HEK293 (cell line): ENCODE measurements around the gene ZNF446.
A peak's percentile ranks its signal among the peaks of the same experiment; 100 is the strongest.

Source experiments
- ELK4 ChIP-seq: IDR thresholded peaks from 2 replicates; pipeline ENCODE4 v1.6.1; 2011; ENCODE audit warnings: mild to moderate bottlenecking, low read depth, low read length, borderline replicate concordance
- MZF1 ChIP-seq: fragments of 450-650 bp; formaldehyde crosslinking; IDR thresholded peaks from 2 replicates; pipeline ENCODE4 v1.5.1; 2017; ENCODE audit warnings: missing biosample characterization, missing genetic modification characterization, borderline replicate concordance
- RBAK ChIP-seq: fragments of 450-650 bp; formaldehyde crosslinking; IDR thresholded peaks from 2 replicates; pipeline ENCODE4 v1.5.1; 2016; ENCODE audit warnings: missing biosample characterization, missing genetic modification characterization
- REPIN1 ChIP-seq: fragments of 450-650 bp; formaldehyde crosslinking; IDR thresholded peaks from 2 replicates; pipeline ENCODE4 v1.5.1; 2017; ENCODE audit warnings: missing biosample characterization, missing genetic modification characterization, low read depth
- SCRT2 ChIP-seq: fragments of 450-650 bp; formaldehyde crosslinking; IDR thresholded peaks from 2 replicates; pipeline ENCODE4 v1.5.1; 2016; ENCODE audit warnings: missing biosample characterization, missing genetic modification characterization
- ZBTB1 ChIP-seq: fragments of 450-650 bp; formaldehyde crosslinking; IDR thresholded peaks from 2 replicates; pipeline ENCODE4 v1.5.1; 2016; ENCODE audit warnings: missing biosample characterization, missing genetic modification characterization
- ZBTB44 ChIP-seq: fragments of 450-650 bp; IDR thresholded peaks from 2 replicates; pipeline ENCODE4 v1.5.1; 2018; ENCODE audit warnings: missing biosample characterization, mild to moderate bottlenecking, missing genetic modification characterization
- ZBTB8A ChIP-seq: fragments of 450-650 bp; formaldehyde crosslinking; IDR thresholded peaks from 2 replicates; pipeline ENCODE4 v1.5.1; 2016; ENCODE audit warnings: missing biosample characterization, missing genetic modification characterization
- ZEB2 ChIP-seq: fragments of 450-650 bp; formaldehyde crosslinking; IDR thresholded peaks from 2 replicates; pipeline ENCODE4 v1.5.1; 2016; ENCODE audit warnings: missing biosample characterization, missing genetic modification characterization
- ZFP41 ChIP-seq: fragments of 450-650 bp; formaldehyde crosslinking; IDR thresholded peaks from 2 replicates; pipeline ENCODE4 v1.5.1; 2016; ENCODE audit warnings: missing biosample characterization, missing genetic modification characterization, borderline replicate concordance
- ZNF121 ChIP-seq: fragments of 450-650 bp; formaldehyde crosslinking; IDR thresholded peaks from 2 replicates; pipeline ENCODE4 v1.5.1; 2016; ENCODE audit warnings: missing biosample characterization, missing genetic modification characterization
- ZNF155 ChIP-seq: fragments of 450-650 bp; formaldehyde crosslinking; IDR thresholded peaks from 2 replicates; pipeline ENCODE4 v1.5.1; 2016; ENCODE audit warnings: missing biosample characterization, missing genetic modification characterization
- ZNF19 ChIP-seq: fragments of 450-650 bp; formaldehyde crosslinking; IDR thresholded peaks from 2 replicates; pipeline ENCODE4; 2016; ENCODE audit warnings: missing biosample characterization, missing genetic modification characterization, low read depth
- ZNF311 ChIP-seq: fragments of 450-650 bp; formaldehyde crosslinking; IDR thresholded peaks from 2 replicates; pipeline ENCODE4 v1.5.1; 2017; ENCODE audit warnings: missing biosample characterization, missing genetic modification characterization, borderline replicate concordance
- ZNF416 ChIP-seq: fragments of 450-650 bp; formaldehyde crosslinking; IDR thresholded peaks from 2 replicates; pipeline ENCODE4 v1.5.1; 2016; ENCODE audit warnings: missing biosample characterization, missing genetic modification characterization
- ZNF558 ChIP-seq: fragments of 450-650 bp; formaldehyde crosslinking; IDR thresholded peaks from 2 replicates; pipeline ENCODE4 v1.5.1; 2016; ENCODE audit warnings: missing biosample characterization, missing genetic modification characterization
- ZNF596 ChIP-seq: fragments of 450-650 bp; IDR thresholded peaks from 2 replicates; pipeline ENCODE4 v1.5.0; 2018; ENCODE audit warnings: missing biosample characterization, mild to moderate bottlenecking, missing genetic modification characterization, moderate library complexity
- ZNF624 ChIP-seq: fragments of 450-650 bp; formaldehyde crosslinking; IDR thresholded peaks from 2 replicates; pipeline ENCODE4 v1.5.1; 2017; ENCODE audit warnings: missing biosample characterization, missing genetic modification characterization
- ZNF654 ChIP-seq: fragments of 450-650 bp; formaldehyde crosslinking; IDR thresholded peaks from 2 replicates; pipeline ENCODE4 v1.5.1; 2016; ENCODE audit warnings: low read depth, missing biosample characterization, missing genetic modification characterization
- ZNF76 ChIP-seq: fragments of 450-650 bp; formaldehyde crosslinking; IDR thresholded peaks from 2 replicates; pipeline ENCODE4; 2016; ENCODE audit warnings: low read depth, missing biosample characterization, missing genetic modification characterization, borderline replicate concordance
- ZNF837 ChIP-seq: fragments of 450-650 bp; formaldehyde crosslinking; IDR thresholded peaks from 2 replicates; pipeline ENCODE4 v1.5.1; 2016; ENCODE audit warnings: missing biosample characterization, missing genetic modification characterization
- ZXDB ChIP-seq: fragments of 450-650 bp; formaldehyde crosslinking; IDR thresholded peaks from 2 replicates; pipeline ENCODE4 v1.5.1; 2016; ENCODE audit warnings: missing biosample characterization, missing genetic modification characterization
- TF ChIP-seq, protein P1 (sequence below): fragments of 450-650 bp; formaldehyde crosslinking; IDR thresholded peaks from 2 replicates; pipeline ENCODE4 v1.5.1; 2016; ENCODE audit warnings: missing biosample characterization, missing genetic modification characterization
- TF ChIP-seq, protein P2 (sequence below): fragments of 450-650 bp; formaldehyde crosslinking; IDR thresholded peaks from 2 replicates; pipeline ENCODE4 v1.5.1; 2016; ENCODE audit warnings: missing biosample characterization, missing genetic modification characterization
- TF ChIP-seq, protein P3 (sequence below): fragments of 450-650 bp; formaldehyde crosslinking; IDR thresholded peaks from 2 replicates; pipeline ENCODE4 v1.5.1; 2016; ENCODE audit warnings: missing biosample characterization, missing genetic modification characterization
- TF ChIP-seq, protein P4 (sequence below): fragments of 450-650 bp; formaldehyde crosslinking; IDR thresholded peaks from 2 replicates; pipeline ENCODE4 v1.5.1; 2016; ENCODE audit warnings: missing biosample characterization, missing genetic modification characterization

Gene ZNF446

GRCh38 chr19:58466760-58467589 lies 9.2 kb upstream of the ZNF446 start, which contains the start of gene ZNF324 (continued):
- TF ChIP-seq, protein P1, sequence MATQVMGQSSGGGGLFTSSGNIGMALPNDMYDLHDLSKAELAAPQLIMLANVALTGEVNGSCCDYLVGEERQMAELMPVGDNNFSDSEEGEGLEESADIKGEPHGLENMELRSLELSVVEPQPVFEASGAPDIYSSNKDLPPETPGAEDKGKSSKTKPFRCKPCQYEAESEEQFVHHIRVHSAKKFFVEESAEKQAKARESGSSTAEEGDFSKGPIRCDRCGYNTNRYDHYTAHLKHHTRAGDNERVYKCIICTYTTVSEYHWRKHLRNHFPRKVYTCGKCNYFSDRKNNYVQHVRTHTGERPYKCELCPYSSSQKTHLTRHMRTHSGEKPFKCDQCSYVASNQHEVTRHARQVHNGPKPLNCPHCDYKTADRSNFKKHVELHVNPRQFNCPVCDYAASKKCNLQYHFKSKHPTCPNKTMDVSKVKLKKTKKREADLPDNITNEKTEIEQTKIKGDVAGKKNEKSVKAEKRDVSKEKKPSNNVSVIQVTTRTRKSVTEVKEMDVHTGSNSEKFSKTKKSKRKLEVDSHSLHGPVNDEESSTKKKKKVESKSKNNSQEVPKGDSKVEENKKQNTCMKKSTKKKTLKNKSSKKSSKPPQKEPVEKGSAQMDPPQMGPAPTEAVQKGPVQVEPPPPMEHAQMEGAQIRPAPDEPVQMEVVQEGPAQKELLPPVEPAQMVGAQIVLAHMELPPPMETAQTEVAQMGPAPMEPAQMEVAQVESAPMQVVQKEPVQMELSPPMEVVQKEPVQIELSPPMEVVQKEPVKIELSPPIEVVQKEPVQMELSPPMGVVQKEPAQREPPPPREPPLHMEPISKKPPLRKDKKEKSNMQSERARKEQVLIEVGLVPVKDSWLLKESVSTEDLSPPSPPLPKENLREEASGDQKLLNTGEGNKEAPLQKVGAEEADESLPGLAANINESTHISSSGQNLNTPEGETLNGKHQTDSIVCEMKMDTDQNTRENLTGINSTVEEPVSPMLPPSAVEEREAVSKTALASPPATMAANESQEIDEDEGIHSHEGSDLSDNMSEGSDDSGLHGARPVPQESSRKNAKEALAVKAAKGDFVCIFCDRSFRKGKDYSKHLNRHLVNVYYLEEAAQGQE (tag by site-specific recombination) = no peak
- TF ChIP-seq ZNF558 (tag by site-specific recombination) (no peak), ZNF837 (tag by site-specific recombination) (0 out of 2 replicates have a peak, but pooled peaks have one; percentile 37), ELK4 (no peak; the same call in 1 of the 2 replicates), ZFP41 (no peak), ZNF121 (tag by site-specific recombination) (no peak), ZBTB8A (tag by site-specific recombination) (no peak; the same call in 1 of the 2 replicates), ZBTB44 (no peak), ZNF311 (tag by site-specific recombination) (no peak), RBAK (tag by site-specific recombination) (no peak), ZNF76 (peak; percentile 65), ZNF416 (tag by site-specific recombination) (no peak), ZEB2 (tag by site-specific recombination) (no peak), ZNF155 (tag by site-specific recombination) (no peak), REPIN1 (tag by site-specific recombination) (no peak), ZBTB1 (no peak), ZNF654 (tag by site-specific recombination) (no peak), ZNF624 (tag by site-specific recombination) (no peak), ZNF19 (no peak), ZXDB (peak; percentile 69), ZNF596 (tag by site-specific recombination) (no peak), MZF1 (tag by site-specific recombination) (no peak), SCRT2 (tag by site-specific recombination) (0 out of 2 replicates have a peak, but pooled peaks have one; percentile 30)
- TF ChIP-seq, protein P2, sequence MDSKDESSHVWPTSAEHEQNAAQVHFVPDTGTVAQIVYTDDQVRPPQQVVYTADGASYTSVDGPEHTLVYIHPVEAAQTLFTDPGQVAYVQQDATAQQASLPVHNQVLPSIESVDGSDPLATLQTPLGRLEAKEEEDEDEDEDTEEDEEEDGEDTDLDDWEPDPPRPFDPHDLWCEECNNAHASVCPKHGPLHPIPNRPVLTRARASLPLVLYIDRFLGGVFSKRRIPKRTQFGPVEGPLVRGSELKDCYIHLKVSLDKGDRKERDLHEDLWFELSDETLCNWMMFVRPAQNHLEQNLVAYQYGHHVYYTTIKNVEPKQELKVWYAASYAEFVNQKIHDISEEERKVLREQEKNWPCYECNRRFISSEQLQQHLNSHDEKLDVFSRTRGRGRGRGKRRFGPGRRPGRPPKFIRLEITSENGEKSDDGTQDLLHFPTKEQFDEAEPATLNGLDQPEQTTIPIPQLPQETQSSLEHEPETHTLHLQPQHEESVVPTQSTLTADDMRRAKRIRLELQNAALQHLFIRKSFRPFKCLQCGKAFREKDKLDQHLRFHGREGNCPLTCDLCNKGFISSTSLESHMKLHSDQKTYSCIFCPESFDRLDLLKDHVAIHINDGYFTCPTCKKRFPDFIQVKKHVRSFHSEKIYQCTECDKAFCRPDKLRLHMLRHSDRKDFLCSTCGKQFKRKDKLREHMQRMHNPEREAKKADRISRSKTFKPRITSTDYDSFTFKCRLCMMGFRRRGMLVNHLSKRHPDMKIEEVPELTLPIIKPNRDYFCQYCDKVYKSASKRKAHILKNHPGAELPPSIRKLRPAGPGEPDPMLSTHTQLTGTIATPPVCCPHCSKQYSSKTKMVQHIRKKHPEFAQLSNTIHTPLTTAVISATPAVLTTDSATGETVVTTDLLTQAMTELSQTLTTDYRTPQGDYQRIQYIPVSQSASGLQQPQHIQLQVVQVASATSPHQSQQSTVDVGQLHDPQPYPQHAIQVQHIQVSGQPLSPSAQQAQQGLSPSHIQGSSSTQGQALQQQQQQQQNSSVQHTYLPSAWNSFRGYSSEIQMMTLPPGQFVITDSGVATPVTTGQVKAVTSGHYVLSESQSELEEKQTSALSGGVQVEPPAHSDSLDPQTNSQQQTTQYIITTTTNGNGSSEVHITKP (tag by site-specific recombination) = peak; percentile 74
- TF ChIP-seq, protein P3, sequence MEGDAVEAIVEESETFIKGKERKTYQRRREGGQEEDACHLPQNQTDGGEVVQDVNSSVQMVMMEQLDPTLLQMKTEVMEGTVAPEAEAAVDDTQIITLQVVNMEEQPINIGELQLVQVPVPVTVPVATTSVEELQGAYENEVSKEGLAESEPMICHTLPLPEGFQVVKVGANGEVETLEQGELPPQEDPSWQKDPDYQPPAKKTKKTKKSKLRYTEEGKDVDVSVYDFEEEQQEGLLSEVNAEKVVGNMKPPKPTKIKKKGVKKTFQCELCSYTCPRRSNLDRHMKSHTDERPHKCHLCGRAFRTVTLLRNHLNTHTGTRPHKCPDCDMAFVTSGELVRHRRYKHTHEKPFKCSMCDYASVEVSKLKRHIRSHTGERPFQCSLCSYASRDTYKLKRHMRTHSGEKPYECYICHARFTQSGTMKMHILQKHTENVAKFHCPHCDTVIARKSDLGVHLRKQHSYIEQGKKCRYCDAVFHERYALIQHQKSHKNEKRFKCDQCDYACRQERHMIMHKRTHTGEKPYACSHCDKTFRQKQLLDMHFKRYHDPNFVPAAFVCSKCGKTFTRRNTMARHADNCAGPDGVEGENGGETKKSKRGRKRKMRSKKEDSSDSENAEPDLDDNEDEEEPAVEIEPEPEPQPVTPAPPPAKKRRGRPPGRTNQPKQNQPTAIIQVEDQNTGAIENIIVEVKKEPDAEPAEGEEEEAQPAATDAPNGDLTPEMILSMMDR = peak; percentile 49; the same call in 1 of the 2 replicates
- TF ChIP-seq, protein P4, sequence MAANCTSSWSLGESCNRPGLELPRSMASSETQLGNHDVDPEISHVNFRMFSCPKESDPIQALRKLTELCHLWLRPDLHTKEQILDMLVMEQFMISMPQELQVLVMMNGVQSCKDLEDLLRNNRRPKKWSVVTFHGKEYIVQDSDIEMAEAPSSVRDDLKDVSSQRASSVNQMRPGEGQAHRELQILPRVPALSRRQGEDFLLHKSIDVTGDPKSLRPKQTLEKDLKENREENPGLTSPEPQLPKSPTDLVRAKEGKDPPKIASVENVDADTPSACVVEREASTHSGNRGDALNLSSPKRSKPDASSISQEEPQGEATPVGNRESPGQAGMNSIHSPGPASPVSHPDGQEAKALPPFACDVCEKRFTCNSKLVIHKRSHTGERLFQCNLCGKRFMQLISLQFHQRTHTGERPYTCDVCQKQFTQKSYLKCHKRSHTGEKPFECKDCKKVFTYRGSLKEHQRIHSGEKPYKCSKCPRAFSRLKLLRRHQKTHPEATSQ (tag by site-specific recombination) = no peak
